ENCODE results near the gene LYPD5.

Gene LYPD5

DNA sequence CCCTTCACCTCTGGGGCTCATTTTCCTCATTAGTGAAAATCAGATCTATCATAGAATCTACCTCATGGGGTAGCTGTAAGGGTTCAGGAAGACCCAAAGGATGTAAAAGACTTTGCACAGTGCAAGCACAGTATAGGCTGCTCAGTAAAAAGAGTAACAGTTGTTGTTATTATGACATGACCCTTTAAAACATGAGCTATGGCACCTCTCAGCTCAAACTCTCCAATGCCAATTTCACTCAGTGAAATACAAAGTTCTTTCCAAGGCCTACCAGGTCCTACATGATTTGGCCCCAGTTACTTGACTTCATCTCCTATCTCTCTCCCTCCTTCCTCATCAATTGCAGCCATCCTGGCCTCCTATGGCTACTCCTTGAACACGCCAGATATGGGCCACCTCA is 52.3 kb downstream of the LYPD5 start:
- DNase-seq = no peak

DNA sequence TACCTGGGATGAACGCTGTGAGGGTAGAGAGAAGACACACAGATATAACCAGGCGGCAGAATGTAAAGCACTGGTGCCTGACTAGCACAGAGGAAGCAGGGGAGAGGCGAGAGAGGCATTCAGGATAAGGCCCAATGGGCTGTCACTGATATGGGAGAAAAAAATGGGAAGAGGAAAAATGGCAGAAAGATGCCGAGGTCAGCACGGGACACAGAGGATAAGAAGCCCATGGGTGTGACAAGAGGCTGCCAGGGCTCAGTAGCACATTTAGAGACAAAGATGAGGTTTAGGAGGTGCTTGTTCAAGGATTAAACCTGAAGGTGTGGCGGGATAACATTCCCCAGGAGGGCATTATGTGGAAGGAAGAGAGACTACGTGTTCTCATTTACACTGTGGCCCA is 53.1 kb downstream of the LYPD5 start:
- DNase-seq = no peak

GRCh38 chr19:43748685-43749084 is 53.6 kb downstream of the LYPD5 start:
- no peak for DNase-seq

DNA sequence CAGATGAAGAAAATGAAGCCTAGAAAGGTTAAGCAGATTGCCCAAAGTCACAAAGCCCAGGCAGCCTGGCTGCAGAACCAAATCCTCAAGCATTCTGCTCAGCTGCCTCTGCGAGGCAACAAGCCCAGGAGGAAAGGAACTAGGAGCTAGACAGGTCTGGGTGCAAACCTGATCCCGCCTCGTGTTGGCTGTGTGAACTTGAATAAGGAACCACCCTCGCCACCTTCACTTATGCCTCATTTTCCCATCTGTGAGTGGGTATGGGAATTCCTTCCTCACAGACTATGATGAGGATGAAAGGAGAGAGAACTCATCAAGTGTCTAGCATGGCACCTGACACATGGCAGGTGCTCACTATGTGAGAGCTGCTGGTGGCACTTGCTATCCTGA is 54.0 kb downstream of the LYPD5 start:
- DNase-seq = no peak

GRCh38 chr19:43747557-43748204 is 54.6 kb downstream of the LYPD5 start:
- DNase-seq = no peak

Data from effector CD4-positive, alpha-beta T cell (primary cell).